ENCODE measurements around the gene INO80E. TPM values are rescaled to one million over a fixed set of nuclear protein-coding genes. Genes with fewer than 3 reads are reported as not detected.

INO80E gene
- total RNA-seq, 1 donor from 2014 or later = 22.6 TPM

DNA sequence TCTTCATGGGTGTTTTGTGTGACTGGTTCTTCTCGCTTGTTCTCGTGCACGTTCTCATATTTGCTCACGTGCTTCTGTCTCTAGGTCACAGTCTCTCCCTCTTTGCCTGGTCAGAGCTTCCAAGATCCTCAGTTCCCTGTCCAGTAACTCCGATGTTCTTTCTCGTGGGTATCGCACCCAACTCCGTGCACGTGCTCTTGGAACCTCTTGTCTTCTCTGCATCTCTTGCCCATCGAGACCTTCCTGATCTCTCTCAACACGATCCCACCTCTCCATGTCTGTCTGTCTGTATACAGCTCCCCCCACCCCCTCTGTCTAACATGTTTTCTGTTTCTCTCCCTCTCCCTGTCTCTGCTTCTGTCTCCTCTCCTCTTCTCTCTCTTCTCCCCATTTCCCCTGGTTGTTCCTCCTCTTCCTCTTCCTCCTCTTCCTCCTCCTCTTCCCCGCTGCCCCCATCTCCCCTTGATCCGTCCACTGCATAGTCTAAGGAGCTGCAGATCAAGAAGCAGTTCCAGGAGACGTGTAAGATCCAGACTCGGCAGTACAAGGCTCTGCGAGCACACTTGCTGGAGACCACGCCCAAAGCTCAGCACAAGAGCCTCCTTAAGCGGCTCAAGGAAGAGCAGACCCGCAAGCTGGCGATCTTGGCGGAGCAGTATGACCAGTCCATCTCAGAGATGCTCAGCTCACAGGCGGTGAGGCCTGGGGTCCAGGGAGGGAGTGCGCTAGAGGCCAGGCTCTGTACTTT is 6.8 kb upstream of the INO80E start:
- TF ChIP-seq CTCF (IDR thresholded peaks at IDR 0.05; ENCODE audit: insufficient read depth, low read length, severe bottlenecking) = no peak
- peak; percentile 92 for FAIRE-seq
- peaks cover 36% of the 10 kb centered on the region for H3K36me3 ChIP-seq (ENCODE audit: control insufficient read depth, insufficient read depth, low read length)

DNA sequence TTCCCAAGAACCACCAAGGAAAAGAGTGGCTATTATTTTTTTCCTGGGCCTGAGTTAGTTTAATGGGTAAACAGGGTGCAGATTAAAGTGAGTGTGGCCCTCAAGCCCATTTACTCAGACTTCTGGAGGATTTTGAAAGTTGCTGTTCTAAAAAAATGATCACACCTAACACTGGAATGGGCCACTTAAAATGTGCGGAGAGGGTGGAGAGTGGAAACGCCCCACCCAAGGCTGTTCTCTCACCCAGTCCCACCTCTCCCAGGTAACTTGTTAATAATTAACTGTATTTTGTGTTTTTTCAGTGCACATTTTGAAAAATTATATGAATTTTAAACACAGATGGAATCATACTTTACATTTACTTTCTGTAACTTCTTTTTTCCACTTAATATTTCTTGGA is 6.0 kb upstream of the INO80E start:
- no peak for FAIRE-seq
- H3K36me3 ChIP-seq (ENCODE audit: control insufficient read depth, insufficient read depth, low read length) = peaks cover 31% of the 10 kb centered on the region

More for the DNA sequence above, 6.8 kb upstream of the INO80E start:
- Histone ChIP-seq H3K27me3 (ENCODE audit: control insufficient read depth, insufficient read depth, low read length) (no peaks in the 10 kb centered on the region), H3K4me3 (ENCODE audit: low read depth, low read length) (no peak overlapping the region)
- no peak for DNase-seq (ENCODE audit: low read depth)

GRCh38 chr16:29990883-29991570 is 5.0 kb upstream of the INO80E start:
- TF ChIP-seq CTCF (IDR thresholded peaks at IDR 0.05; ENCODE audit: insufficient read depth, low read length, severe bottlenecking) = no peak
- H3K36me3 ChIP-seq (ENCODE audit: control insufficient read depth, insufficient read depth, low read length) = peaks cover 25% of the 10 kb centered on the region
- no peaks in the 10 kb centered on the region for H3K27me3 ChIP-seq (ENCODE audit: control insufficient read depth, insufficient read depth, low read length)
- FAIRE-seq (no peak), DNase-seq (ENCODE audit: low read depth) (no peak)
- H3K4me3 ChIP-seq (ENCODE audit: low read depth, low read length) = no peak overlapping the region

More for the DNA sequence above, 6.0 kb upstream of the INO80E start:
- Histone ChIP-seq H3K4me3 (ENCODE audit: low read depth, low read length) (no peak overlapping the region), H3K27me3 (ENCODE audit: control insufficient read depth, insufficient read depth, low read length) (no peaks in the 10 kb centered on the region)
- DNase-seq (ENCODE audit: low read depth) = no peak
- no peak for TF ChIP-seq CTCF (IDR thresholded peaks at IDR 0.05; ENCODE audit: insufficient read depth, low read length, severe bottlenecking)

DNA sequence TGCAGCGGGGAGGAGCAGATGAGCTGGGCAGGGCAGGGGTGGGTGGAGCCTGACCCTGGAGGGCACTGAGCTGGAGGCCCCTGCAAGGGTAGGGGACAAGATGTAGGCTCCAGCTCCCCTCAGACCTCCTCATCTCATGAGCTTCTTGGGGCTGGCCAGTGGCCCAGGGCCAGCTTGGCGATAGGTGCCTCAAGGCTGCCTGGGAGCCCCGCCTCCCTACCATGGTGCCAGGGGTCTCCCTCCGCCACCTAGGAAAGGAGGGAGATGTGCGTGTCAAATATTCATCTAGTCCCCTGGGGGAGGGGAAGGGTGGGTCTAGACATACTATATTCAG is 4.5 kb upstream of the INO80E start:
- no peak for TF ChIP-seq CTCF (IDR thresholded peaks at IDR 0.05; ENCODE audit: insufficient read depth, low read length, severe bottlenecking)
- Histone ChIP-seq H3K4me3 (ENCODE audit: low read depth, low read length) (no peak overlapping the region), H3K36me3 (ENCODE audit: control insufficient read depth, insufficient read depth, low read length) (peaks cover 21% of the 10 kb centered on the region), H3K27me3 (ENCODE audit: control insufficient read depth, insufficient read depth, low read length) (no peaks in the 10 kb centered on the region)
- FAIRE-seq (no peak), DNase-seq (ENCODE audit: low read depth) (no peak)

DNA sequence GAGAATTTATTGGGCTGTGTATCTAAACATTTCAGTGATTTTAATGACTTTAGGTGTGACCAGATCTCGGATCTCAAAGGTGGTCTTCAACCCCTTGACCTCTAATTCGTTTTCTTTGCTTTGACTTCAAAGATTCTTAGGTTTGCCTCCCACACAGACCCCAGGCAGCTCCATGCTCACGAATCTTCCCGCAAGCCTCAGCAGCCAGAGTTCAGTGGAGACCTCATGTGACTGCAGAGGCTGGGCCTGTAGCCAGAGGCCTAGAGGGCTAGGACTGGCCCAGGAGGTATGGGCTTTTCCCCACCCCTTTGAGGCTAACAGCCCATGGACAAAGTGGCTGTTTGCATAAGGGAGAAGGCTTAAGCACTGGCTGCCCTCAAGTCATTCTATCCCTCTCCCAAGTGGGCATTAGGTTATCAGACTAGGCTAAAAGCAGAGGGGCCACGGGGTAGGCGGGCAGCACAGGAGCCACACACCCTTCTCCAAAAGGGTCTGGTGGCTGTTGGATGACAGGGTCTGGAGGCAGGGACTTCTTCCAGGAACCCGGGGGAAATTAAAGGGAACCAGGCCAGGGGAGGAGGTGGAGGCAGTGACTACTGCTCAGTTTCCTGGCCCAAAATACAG is 3.6 kb upstream of the INO80E start:
- DNase-seq (ENCODE audit: low read depth) (no peak), FAIRE-seq (no peak)
- no peaks in the 10 kb centered on the region for H3K27me3 ChIP-seq (ENCODE audit: control insufficient read depth, insufficient read depth, low read length)
- peaks cover 17% of the 10 kb centered on the region for H3K36me3 ChIP-seq (ENCODE audit: control insufficient read depth, insufficient read depth, low read length)
- TF ChIP-seq CTCF (IDR thresholded peaks at IDR 0.05; ENCODE audit: insufficient read depth, low read length, severe bottlenecking) = no peak
- no peak overlapping the region for H3K4me3 ChIP-seq (ENCODE audit: low read depth, low read length)
